ENCODE data around the gene RPS24.
"Not testable (repeated sequence)": the region's sequence is repeated elsewhere in the genome, so short reads cannot be mapped to it uniquely, and the experiment has no call there.

The RPS24 gene

GRCh38 chr10:78047314-78047891 lies 13.7 kb downstream of the RPS24 start:
- no peak for DNase-seq (ENCODE audit: low read depth, low spot score)
- H3K27ac ChIP-seq = no peak overlapping the region

- DNase-seq (ENCODE audit: low read depth, low spot score) = no peak
- no peak overlapping the region for H3K27ac ChIP-seq
Observed at GRCh38 chr10:78049851-78050250, 16.2 kb downstream of the RPS24 start.

- H3K27ac ChIP-seq = no peak overlapping the region
Observed at GRCh38 chr10:78053211-78053868, 19.7 kb downstream of the RPS24 start.

GRCh38 chr10:78058562-78058961 lies 24.9 kb downstream of the RPS24 start:
- no peak overlapping the region for H3K27ac ChIP-seq
- no peak for DNase-seq (ENCODE audit: low read depth, low spot score)

More at GRCh38 chr10:78053211-78053868, 19.7 kb downstream of the RPS24 start:
- no peak for DNase-seq (ENCODE audit: low read depth, low spot score)

- no peak for DNase-seq (ENCODE audit: low read depth, low spot score)
- no peak overlapping the region for H3K27ac ChIP-seq
Observed at GRCh38 chr10:78059906-78060702, 26.4 kb downstream of the RPS24 start.

- H3K27ac ChIP-seq = no peak overlapping the region
Observed at GRCh38 chr10:78062296-78062695, 28.6 kb downstream of the RPS24 start.

GRCh38 chr10:78063236-78063635 lies 29.6 kb downstream of the RPS24 start:
- DNase-seq (ENCODE audit: low read depth, low spot score) = no peak
- H3K27ac ChIP-seq = no peak overlapping the region

More at GRCh38 chr10:78062296-78062695, 28.6 kb downstream of the RPS24 start:
- DNase-seq (ENCODE audit: low read depth, low spot score) = no peak

- not testable (repeated sequence) for H3K27ac ChIP-seq; DNase-seq (ENCODE audit: low read depth, low spot score)
Observed at GRCh38 chr10:78064919-78065318, 31.3 kb downstream of the RPS24 start.

GRCh38 chr10:78065611-78066010 lies 31.9 kb downstream of the RPS24 start:
- no peak for DNase-seq (ENCODE audit: low read depth, low spot score)
- H3K27ac ChIP-seq = no peak overlapping the region

GRCh38 chr10:78066012-78066411 lies 32.3 kb downstream of the RPS24 start:
- H3K27ac ChIP-seq = no peak overlapping the region
- no peak for DNase-seq (ENCODE audit: low read depth, low spot score)

- no peak for DNase-seq (ENCODE audit: low read depth, low spot score)
- no peak overlapping the region for H3K27ac ChIP-seq
Observed at GRCh38 chr10:78066728-78067430, 33.2 kb downstream of the RPS24 start.

GRCh38 chr10:78069151-78069550 lies 35.5 kb downstream of the RPS24 start:
- no peak overlapping the region for H3K27ac ChIP-seq
- no peak for DNase-seq (ENCODE audit: low read depth, low spot score)

GRCh38 chr10:78070064-78070463 lies 36.4 kb downstream of the RPS24 start:
- not testable (repeated sequence) for DNase-seq (ENCODE audit: low read depth, low spot score)

GRCh38 chr10:78070726-78071125 lies 37.1 kb downstream of the RPS24 start:
- DNase-seq (ENCODE audit: low read depth, low spot score) = no peak
- H3K27ac ChIP-seq = no peak overlapping the region

More at GRCh38 chr10:78070064-78070463, 36.4 kb downstream of the RPS24 start:
- not testable (repeated sequence) for H3K27ac ChIP-seq

- DNase-seq (ENCODE audit: low read depth, low spot score) = no peak
- H3K27ac ChIP-seq = no peak overlapping the region
Observed at GRCh38 chr10:78071140-78071856, 37.6 kb downstream of the RPS24 start.

GRCh38 chr10:78071857-78072179 lies 38.2 kb downstream of the RPS24 start:
- DNase-seq (ENCODE audit: low read depth, low spot score) = no peak
- no peak overlapping the region for H3K27ac ChIP-seq

GRCh38 chr10:78072504-78072903 lies 38.8 kb downstream of the RPS24 start:
- no peak for DNase-seq (ENCODE audit: low read depth, low spot score)
- no peak overlapping the region for H3K27ac ChIP-seq

GRCh38 chr10:78075806-78076205 lies 42.1 kb downstream of the RPS24 start:
- not testable (repeated sequence) for DNase-seq (ENCODE audit: low read depth, low spot score); H3K27ac ChIP-seq

GRCh38 chr10:78078539-78079330 lies 45.1 kb downstream of the RPS24 start:
- no peak overlapping the region for H3K27ac ChIP-seq
- DNase-seq (ENCODE audit: low read depth, low spot score) = no peak
